DMS114 treated with DMSO at 0.1 percent for 48 hours (cell line): Measurements from ENCODE around the gene NAT10.
"Not testable (repeated sequence)": the region's sequence is repeated elsewhere in the genome, so short reads cannot be mapped to it uniquely, and the experiment has no call there.

Source experiments
- DNase-seq: peaks from one replicate; lab custom pipeline; 2025; ENCODE audit not compliant: unreplicated experiment; lab: John Stamatoyannopoulos, UW

Gene NAT10

DNA sequence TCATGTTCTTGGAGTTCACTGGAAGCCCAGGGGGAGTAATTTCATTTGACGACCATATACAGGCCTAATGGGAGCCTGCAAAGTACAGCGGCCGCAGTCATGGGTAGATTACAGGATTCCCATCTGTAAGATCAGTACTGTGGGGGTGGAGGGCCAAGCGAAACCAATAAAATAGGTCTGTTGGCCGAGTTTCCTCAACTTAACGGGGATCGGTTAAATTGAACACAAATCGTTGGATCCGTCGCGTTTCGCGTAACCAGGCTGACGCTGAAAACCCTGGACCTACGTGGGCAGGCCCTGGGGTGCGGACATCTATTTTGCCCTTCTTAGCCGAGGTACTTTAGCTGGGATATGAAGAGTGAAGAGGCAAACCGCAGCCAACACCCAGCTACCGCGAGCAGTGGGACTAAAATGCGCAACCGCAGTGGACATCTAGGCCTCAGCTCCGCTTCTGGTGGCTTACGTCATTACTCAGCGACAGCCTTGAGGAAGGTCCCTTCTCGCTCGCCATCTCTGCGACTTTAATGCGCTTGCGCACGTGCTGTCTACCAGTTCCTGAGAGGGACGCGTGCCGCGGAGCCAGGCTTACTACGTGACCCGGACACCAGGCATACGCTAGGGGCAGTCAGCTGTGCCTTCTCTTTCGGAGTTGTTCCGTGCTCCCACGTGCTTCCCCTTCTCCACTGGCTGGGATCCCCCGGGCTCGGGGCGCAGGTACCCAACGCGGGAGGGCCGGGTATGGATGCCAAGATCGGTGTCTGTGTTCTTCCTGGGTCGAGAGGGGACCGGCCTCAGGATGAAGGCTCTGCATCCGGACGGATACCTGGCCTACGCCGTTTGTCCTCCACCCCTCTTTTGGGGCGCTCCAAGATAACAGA lies at the start of gene NAT10:
NAT10 (plus strand) TSS at position 551 of the 878 bp plus-strand sequence. CDS start 2,597 bp downstream, outside the sequence.
- peak; percentile 87 for DNase-seq

GRCh38 chr11:34056672-34057071 lies 48.8 kb upstream of the NAT10 start:
- DNase-seq = no peak

GRCh38 chr11:34063061-34063795 lies 42.2 kb upstream of the NAT10 start:
- DNase-seq = no peak

DNA sequence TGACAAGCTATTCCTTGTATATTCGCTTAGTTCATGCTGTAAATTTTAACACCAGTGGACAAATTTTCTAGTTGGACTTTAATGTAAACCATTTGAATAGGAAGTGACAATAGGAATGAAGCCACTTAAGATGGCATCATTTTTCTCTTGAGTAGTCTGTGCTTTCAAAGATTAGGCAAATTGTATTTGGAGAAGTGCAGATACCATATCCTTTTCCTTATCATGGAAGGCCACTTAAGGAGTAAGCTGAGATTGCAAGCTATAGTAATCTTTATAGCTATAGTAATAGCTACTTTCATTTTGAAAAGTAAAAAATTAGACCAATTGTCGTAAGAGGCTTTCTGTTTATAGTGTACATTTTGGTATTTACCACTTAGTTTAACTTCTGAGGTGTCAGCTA lies 41.1 kb upstream of the NAT10 start:
- no peak for DNase-seq

DNA sequence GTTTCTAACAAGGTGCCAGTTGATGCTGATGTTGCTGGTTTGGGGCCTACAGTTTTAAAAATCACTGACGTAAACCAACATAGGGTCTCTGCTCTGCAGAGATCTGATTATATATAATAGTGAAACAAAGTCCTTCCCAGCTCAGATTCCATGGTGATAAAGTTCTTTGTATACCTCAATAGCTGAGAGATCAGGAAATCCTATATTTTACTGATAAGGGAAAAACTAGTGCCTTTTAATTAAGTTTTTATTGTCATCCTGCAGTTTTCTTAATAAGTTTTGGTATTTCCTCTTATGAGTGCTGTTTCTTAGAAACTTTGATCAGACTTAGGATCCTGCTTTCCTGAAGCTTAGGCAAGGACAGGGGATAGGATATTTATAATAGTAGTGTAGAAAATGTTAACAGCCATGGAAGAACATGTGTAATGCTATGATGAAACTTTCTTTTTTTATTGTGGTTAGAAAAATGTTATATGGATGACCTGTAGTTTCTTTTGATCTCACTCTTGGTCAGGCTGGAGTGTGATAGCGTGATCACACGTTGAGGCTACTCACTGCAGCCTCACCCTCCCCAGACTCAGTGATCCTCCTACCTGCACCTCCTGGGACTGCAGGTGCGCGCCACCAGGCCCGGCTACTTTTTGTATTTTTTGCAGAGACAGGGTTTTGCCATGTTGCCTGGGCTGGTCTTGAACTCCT lies 39.8 kb upstream of the NAT10 start:
- no peak for DNase-seq

DNA sequence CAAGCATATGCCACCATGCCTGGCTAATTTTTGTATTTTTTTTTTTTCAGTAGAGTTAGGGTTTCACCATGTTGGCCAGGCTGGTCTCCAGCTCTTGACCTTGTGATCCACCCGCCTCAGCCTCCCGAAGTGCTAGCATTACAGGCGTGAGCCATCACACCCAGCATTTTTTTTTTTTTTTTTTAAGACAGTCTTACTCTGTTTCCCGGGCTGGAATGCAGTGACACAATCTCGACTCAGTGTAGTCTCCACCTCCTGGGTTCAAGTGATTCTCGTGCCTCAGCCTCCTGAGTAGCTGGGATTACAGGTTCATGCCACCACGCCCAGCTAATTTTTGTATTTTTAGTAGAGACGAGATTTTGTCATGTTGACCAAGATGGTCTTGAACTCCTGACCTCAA lies 38.7 kb upstream of the NAT10 start:
- DNase-seq = not testable (repeated sequence)

- DNase-seq = no peak
Observed at GRCh38 chr11:34067383-34068065, 37.9 kb upstream of the NAT10 start.

GRCh38 chr11:34068111-34068510 lies 37.3 kb upstream of the NAT10 start:
- no peak for DNase-seq

- DNase-seq = not testable (repeated sequence)
Observed at GRCh38 chr11:34071306-34071705, 34.1 kb upstream of the NAT10 start.

DNA sequence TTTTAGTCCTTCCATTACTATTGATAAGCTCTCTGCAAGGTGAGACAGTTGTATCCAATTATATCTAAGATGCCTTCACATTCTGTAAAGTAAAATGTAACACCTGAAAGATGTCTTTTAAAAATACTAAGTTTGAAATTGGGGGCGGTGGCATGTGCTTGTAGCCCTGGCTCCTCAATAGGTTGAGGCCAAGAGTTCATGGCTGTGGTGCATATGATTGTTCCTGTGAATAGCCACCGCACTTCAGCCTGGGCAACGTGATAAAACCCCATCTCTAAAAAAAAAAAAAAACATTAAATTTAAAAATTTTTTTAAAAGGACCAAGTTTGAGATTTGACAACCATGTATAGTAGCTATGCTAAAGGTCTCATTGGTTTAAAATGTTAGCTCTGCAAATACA lies 33.4 kb upstream of the NAT10 start:
- no peak for DNase-seq

GRCh38 chr11:34072832-34073231 lies 32.6 kb upstream of the NAT10 start:
- no peak for DNase-seq

DNA sequence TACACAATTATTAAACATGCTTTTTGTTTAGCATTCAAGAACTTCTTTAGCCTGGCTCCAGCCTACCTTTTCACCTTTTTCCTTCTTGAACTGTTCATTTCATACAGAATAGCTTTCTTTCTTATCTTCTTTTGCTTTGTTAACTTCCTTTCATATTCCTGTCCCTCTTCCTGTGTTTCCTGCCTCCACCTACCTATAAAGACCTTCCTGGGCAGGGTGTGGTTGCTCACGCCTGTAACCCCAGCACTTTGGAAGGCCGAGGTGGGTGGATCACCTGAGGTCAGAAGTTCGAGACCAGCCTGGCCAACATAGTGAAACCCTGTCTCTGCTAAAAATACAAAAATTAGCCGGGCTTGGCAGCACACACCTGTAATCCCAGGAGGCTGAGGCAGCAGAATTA lies 31.0 kb upstream of the NAT10 start:
- no peak for DNase-seq

GRCh38 chr11:34075178-34075820 lies 30.1 kb upstream of the NAT10 start:
- no peak for DNase-seq

DNA sequence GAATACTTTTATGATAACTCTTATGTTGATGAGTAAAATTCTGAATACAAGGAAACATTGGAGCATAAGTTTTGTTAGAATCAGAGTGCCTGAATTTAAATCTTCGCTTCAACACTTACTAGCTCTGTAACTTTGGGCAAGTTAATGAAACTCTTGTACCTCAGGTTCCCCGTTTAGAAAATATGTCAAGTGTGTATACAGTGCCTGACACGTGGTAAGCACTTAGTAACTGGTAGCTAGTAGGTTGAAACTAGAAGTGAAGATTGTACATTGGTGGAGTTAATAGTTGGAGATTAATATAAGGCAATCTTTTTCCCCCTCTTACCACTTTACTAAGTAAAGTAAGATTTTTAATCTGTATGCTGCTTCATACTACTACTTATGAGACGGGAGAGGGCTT lies 24.8 kb upstream of the NAT10 start:
- DNase-seq = no peak

GRCh38 chr11:34084637-34085036 lies 20.8 kb upstream of the NAT10 start:
- DNase-seq = no peak

DNA sequence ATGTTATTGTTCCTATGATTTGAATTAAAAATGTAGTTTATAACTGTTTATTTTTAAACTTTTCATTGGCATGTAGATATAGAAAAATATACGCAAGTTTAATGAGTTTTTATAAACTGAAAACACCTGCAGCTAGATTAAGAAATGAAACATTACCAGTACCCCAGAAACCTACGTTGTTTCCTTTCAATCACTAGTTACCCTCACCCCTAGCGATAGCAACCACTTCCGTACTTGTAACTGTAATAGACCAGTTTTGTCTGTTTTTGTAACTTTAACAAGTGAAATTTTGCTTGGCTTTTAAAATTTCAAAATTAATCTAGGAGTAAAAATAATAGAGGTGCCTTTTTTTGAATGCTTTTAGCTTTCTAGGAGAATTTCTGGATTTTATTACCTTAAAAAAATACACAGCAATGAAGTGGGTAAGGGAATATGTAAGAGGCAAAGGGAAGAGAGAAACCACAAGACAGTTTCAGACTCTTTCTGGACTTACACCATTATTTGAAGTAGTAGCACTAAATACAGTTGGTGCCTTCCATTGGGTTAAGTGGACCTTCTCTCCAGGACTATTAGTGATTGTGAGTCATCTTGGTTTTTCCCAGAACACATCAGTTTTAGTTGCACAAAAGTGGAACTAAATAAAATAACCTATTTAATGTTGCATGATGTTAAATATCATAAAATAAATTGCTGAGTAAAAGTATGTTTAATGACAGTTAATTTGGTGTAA lies 18.7 kb upstream of the NAT10 start:
- DNase-seq = no peak

GRCh38 chr11:34091825-34092224 lies 13.6 kb upstream of the NAT10 start:
- DNase-seq = no peak

DNA sequence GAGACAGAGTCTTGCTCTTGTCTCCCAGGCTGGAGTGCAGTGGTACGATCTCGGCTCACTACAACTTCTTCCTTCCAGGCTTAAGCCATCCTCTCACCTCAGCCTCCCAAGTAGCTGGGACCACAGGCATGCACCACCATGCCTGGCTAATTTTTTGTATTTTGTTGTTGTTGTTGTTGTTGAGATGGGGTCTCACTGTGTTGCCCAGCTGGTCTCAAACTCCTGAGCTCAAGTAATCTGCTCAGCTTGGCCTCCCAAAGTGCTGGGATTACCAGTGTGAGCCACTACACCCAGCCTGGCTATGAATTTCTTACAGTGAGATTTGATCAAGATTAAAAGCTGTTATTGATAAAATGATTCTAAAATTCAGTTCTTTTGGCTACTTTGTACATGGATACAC lies 10.5 kb upstream of the NAT10 start:
- not testable (repeated sequence) for DNase-seq

DNA sequence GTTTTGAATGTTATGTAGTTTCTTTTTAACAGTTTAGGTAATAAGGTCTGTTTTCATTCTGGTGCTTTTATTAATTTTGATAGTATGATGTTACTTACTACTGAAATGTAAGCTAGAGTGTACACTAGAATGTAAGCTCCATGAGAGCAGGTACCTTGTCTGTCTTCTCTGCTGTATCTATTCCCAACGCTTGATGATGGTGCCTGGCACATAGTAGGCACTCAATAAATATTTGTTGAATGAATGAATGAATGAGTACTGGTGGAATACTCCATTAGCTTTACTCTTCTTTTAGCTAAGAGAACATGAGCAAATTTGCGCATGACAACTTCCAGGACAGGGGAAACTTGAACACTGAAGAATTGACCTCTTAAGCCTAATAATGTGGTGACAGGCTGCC lies 6.6 kb upstream of the NAT10 start:
- no peak for DNase-seq

GRCh38 chr11:34104680-34105078 lies 750 bp upstream of the NAT10 start:
- peak; percentile 39 for DNase-seq
